Measurements from ENCODE around the gene AKR7A2.
"Not testable (repeated sequence)": the region's sequence is repeated elsewhere in the genome, so short reads cannot be mapped to it uniquely, and the experiment has no call there.

Gene AKR7A2

DNA sequence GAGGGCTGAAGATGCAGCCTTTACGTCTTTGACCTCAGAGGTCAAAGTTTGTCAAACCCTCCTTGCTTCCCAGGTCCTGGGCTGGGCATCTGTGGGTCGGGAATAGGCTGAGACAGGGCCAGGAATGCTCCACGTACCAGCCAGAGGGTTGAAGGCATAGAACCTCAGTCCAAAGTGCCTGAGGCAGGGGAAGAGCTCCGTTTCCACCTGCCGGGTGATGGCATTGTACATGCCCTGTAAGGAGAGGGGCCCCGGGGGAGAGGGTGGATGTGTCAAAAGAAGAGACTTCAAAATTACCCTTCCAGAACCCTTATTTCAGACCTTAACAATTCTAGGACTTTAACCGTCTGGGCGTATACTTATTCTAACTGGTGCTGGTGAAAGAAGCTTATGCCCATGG lies 27.1 kb downstream of the AKR7A2 start:
- TF ChIP-seq, protein P1, sequence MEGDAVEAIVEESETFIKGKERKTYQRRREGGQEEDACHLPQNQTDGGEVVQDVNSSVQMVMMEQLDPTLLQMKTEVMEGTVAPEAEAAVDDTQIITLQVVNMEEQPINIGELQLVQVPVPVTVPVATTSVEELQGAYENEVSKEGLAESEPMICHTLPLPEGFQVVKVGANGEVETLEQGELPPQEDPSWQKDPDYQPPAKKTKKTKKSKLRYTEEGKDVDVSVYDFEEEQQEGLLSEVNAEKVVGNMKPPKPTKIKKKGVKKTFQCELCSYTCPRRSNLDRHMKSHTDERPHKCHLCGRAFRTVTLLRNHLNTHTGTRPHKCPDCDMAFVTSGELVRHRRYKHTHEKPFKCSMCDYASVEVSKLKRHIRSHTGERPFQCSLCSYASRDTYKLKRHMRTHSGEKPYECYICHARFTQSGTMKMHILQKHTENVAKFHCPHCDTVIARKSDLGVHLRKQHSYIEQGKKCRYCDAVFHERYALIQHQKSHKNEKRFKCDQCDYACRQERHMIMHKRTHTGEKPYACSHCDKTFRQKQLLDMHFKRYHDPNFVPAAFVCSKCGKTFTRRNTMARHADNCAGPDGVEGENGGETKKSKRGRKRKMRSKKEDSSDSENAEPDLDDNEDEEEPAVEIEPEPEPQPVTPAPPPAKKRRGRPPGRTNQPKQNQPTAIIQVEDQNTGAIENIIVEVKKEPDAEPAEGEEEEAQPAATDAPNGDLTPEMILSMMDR (IDR thresholded peaks at IDR 0.05; ENCODE audit: low read depth, low read length): no peak

DNA sequence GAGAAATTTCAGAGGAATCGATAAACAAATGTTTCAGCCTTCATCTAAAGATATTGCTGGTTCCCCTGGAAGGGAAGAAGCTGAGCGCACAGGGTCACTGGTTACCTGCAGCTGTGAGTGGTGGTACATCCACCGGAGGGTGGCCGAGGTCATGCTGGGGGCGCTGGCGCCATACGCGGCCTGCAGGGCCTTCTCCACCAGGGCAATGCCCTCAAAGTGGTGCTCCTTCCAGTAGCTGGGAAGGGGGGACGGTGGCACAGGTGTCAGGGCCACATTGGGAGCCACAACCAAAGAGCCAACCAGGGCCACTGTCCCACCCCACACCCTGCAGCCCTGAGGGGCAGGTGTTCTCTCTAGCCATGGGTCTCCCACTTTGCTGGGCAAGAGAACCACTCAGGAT lies 28.1 kb downstream of the AKR7A2 start:
- Histone ChIP-seq H3K9me3 (no peaks in the 10 kb centered on the region), H3K4me3 (ENCODE audit: low read depth, low read length) (no peak overlapping the region), H3K4me1 (no peaks in the 10 kb centered on the region), H3K36me3 (no peaks in the 10 kb centered on the region), H3K27me3 (no peaks in the 10 kb centered on the region)
- TF ChIP-seq, protein P1 (IDR thresholded peaks at IDR 0.05; ENCODE audit: low read depth, low read length): no peak
- no peak for DNase-seq

More for the DNA sequence above, 27.1 kb downstream of the AKR7A2 start:
- H3K9me3 ChIP-seq: no peaks in the 10 kb centered on the region
- H3K36me3 ChIP-seq: no peaks in the 10 kb centered on the region
- DNase-seq: no peak
- H3K4me1 ChIP-seq: no peaks in the 10 kb centered on the region
- H3K27me3 ChIP-seq: no peaks in the 10 kb centered on the region
- no peak overlapping the region for H3K4me3 ChIP-seq (ENCODE audit: low read depth, low read length)

DNA sequence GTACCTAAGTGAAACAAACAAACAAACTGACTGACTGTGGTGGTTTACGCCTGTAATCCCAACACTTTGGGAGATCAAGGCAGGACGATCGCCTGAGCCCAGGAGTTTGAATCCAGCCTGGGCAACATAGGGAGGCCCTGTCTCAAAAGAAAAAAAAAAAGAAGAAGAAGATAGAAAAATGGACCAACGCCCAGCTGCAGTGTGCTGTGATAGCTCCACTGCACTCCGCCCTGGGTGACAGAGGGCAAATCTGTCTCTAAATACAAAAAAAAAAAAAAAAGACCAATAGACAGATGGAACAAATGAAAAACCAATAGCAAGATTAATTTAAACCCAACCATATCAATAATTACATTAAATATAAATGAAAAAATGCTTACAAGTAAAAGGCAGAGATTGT lies 37.3 kb downstream of the AKR7A2 start:
- TF ChIP-seq, protein P1 (IDR thresholded peaks at IDR 0.05; ENCODE audit: low read depth, low read length): no peak
- no peak for DNase-seq
- Histone ChIP-seq H3K9me3 (no peaks in the 10 kb centered on the region), H3K4me1 (no peaks in the 10 kb centered on the region), H3K27me3 (no peaks in the 10 kb centered on the region), H3K4me3 (ENCODE audit: low read depth, low read length) (no peak overlapping the region), H3K36me3 (no peaks in the 10 kb centered on the region)

DNA sequence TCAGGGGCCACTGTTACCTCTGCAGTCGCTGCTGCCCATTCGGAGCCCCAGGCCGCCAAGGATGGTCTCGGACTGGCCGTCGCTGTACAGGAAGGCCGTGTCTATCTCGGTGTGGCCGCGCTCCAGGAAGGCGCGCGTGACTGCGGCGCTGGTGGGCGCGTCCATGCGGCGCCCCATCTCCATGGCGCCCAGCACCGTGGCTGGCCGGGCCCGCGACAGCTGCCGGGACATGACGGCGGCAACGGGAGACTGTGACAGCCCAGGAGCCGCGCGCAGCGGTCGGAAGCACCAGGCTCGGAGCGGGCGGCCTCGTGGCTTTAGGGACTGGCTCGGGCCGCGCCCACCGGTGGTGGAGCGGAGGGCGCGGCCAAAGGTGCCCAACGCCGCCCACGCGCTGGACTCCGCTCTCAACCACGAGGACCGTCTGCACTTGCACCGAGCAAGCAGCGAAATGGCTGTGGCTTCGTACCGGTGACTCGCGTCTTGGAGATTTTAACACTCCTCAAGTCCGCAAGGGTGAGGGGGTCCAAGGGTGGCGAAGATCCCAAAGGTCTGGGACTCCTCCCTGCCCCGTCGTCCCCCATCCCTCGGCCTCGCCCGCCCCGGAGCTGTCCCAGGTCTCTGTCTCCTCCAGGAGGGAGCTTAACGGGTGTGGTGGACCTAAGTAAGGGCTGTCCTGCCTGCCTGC lies 38.0 kb downstream of the AKR7A2 start:
- not testable (repeated sequence) for H3K27me3 ChIP-seq, DNase-seq, H3K36me3 ChIP-seq

GRCh38 chr1:19273106-19273843 lies 38.7 kb downstream of the AKR7A2 start:
- H3K9me3 ChIP-seq: no peaks in the 10 kb centered on the region
- H3K27me3 ChIP-seq: no peaks in the 10 kb centered on the region
- TF ChIP-seq, protein P1 (IDR thresholded peaks at IDR 0.05; ENCODE audit: low read depth, low read length): no peak
- H3K4me3 ChIP-seq (ENCODE audit: low read depth, low read length): no peak overlapping the region
- H3K4me1 ChIP-seq: no peaks in the 10 kb centered on the region
- DNase-seq: no peak
- no peaks in the 10 kb centered on the region for H3K36me3 ChIP-seq

More for the DNA sequence above, 38.0 kb downstream of the AKR7A2 start:
- H3K4me3 ChIP-seq (ENCODE audit: low read depth, low read length); H3K9me3 ChIP-seq; H3K4me1 ChIP-seq: not testable (repeated sequence)

DNA sequence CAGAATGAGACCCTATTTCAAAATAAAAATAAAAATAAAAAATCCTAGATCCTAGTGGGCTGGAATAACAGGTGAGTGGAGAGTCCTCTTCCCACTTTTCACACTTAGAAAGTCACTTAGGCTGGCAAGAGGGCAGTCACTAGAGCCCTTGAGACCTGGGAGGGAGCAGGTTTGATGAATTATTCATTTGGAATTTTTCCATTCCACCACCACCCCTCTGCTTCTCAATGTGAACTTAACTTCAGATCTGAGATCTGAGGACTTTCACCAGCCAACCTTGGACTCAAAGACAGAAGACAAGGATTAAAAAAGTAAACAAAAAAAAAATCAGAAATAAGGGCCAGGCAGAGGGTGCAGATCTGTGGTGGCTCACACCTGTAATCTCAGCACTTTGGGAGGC lies 39.9 kb downstream of the AKR7A2 start:
- TF ChIP-seq, protein P1 (IDR thresholded peaks at IDR 0.05; ENCODE audit: low read depth, low read length): no peak
- no peaks in the 10 kb centered on the region for H3K4me1 ChIP-seq
- H3K27me3 ChIP-seq: no peaks in the 10 kb centered on the region
- H3K36me3 ChIP-seq: no peaks in the 10 kb centered on the region
- DNase-seq: no peak
- no peak overlapping the region for H3K4me3 ChIP-seq (ENCODE audit: low read depth, low read length)
- H3K9me3 ChIP-seq: no peaks in the 10 kb centered on the region

- H3K4me3 ChIP-seq (ENCODE audit: low read depth, low read length): not testable (repeated sequence)
Measured at GRCh38 chr1:19270343-19270730, 41.6 kb downstream of the AKR7A2 start.

GRCh38 chr1:19269427-19270342 lies 42.3 kb downstream of the AKR7A2 start:
- not testable (repeated sequence) for H3K9me3 ChIP-seq; H3K4me3 ChIP-seq (ENCODE audit: low read depth, low read length); H3K27me3 ChIP-seq; H3K4me1 ChIP-seq; DNase-seq; H3K36me3 ChIP-seq

More at GRCh38 chr1:19270343-19270730, 41.6 kb downstream of the AKR7A2 start:
- H3K27me3 ChIP-seq, H3K36me3 ChIP-seq, DNase-seq, H3K4me1 ChIP-seq, H3K9me3 ChIP-seq: not testable (repeated sequence)

All from BE2C (cell line).